Measurements from ENCODE around the gene CYP4V2.

Gene CYP4V2

DNA sequence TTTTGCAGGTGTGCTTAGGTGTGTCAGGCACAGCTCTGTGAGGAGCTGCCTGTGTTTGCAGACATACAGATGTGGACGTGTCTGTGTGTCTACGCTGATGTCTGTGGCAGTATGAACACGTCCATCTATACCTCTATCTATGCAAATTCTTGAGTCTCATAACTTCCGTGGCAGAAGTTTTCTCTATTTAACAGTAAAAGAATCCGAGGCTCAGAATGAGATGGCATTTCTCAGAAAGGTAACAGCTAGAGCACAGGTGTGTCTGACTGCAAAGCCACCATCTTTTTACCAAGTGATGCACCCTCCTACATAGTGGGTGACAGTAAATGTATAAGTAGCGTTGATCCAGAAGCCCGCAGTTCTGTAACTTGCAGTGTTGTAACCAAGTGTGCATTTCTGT lies 39.9 kb upstream of the CYP4V2 start:
- H3K9me3 ChIP-seq (ENCODE audit: insufficient read depth, low read length), result no peaks in the 10 kb centered on the region
- no peak for TF ChIP-seq EZH2phosphoT487 (IDR thresholded peaks at IDR 0.05; ENCODE audit: low read depth)
- no peak for TF ChIP-seq CTCF (IDR thresholded peaks at IDR 0.05; ENCODE audit: low read depth, low read length)
- no peaks in the 10 kb centered on the region for H3K27me3 ChIP-seq (ENCODE audit: low read depth, low read length)
- H3K27ac ChIP-seq (ENCODE audit: low read length), result no peak overlapping the region
- H3K4me3 ChIP-seq (ENCODE audit: low read length), result peak overlapping the region; percentile 37; the same call in 1 of the 2 replicates
- H3K9ac ChIP-seq (ENCODE audit: low read length), result no peak overlapping the region
- peaks cover 4% of the 10 kb centered on the region for H3K4me1 ChIP-seq (ENCODE audit: low read length)
- H4K20me1 ChIP-seq (ENCODE audit: insufficient read depth, low read length), result no peaks in the 10 kb centered on the region
- no peak overlapping the region for H2AFZ ChIP-seq (ENCODE audit: low read depth, low read length)
- peak overlapping the region; percentile 41 for H3K4me2 ChIP-seq (ENCODE audit: low read length)
- H3K36me3 ChIP-seq (replicated peaks; ENCODE audit: low read depth, low read length), result no peaks in the 10 kb centered on the region
- H3K79me2 ChIP-seq (ENCODE audit: low read length), result no peaks in the 10 kb centered on the region

- Histone ChIP-seq H3K4me3 (ENCODE audit: low read length) (no peak overlapping the region), H2AFZ (ENCODE audit: low read depth, low read length) (no peak overlapping the region), H3K4me2 (ENCODE audit: low read length) (no peak overlapping the region)
These were observed 33.1 kb upstream of the CYP4V2 start for GRCh38 chr4:186158021-186158813.

GRCh38 chr4:186158966-186159365 lies 32.4 kb upstream of the CYP4V2 start:
- H3K4me3 ChIP-seq (ENCODE audit: low read length), result no peak overlapping the region
- no peaks in the 10 kb centered on the region for H3K9me3 ChIP-seq (ENCODE audit: insufficient read depth, low read length)
- H2AFZ ChIP-seq (ENCODE audit: low read depth, low read length), result no peak overlapping the region
- no peak overlapping the region for H3K4me2 ChIP-seq (ENCODE audit: low read length)
- no peak overlapping the region for H3K9ac ChIP-seq (ENCODE audit: low read length)
- TF ChIP-seq EZH2phosphoT487 (IDR thresholded peaks at IDR 0.05; ENCODE audit: low read depth) (no peak), CTCF (IDR thresholded peaks at IDR 0.05; ENCODE audit: low read depth, low read length) (no peak)
- H3K4me1 ChIP-seq (ENCODE audit: low read length), result no peaks in the 10 kb centered on the region
- H4K20me1 ChIP-seq (ENCODE audit: insufficient read depth, low read length), result no peaks in the 10 kb centered on the region
- H3K27ac ChIP-seq (ENCODE audit: low read length), result no peak overlapping the region
- no peaks in the 10 kb centered on the region for H3K27me3 ChIP-seq (ENCODE audit: low read depth, low read length)
- no peaks in the 10 kb centered on the region for H3K36me3 ChIP-seq (replicated peaks; ENCODE audit: low read depth, low read length)
- no peaks in the 10 kb centered on the region for H3K79me2 ChIP-seq (ENCODE audit: low read length)

More at GRCh38 chr4:186158021-186158813, 33.1 kb upstream of the CYP4V2 start:
- H3K4me1 ChIP-seq (ENCODE audit: low read length), result no peaks in the 10 kb centered on the region
- no peaks in the 10 kb centered on the region for H3K79me2 ChIP-seq (ENCODE audit: low read length)
- no peaks in the 10 kb centered on the region for H4K20me1 ChIP-seq (ENCODE audit: insufficient read depth, low read length)
- H3K36me3 ChIP-seq (replicated peaks; ENCODE audit: low read depth, low read length), result no peaks in the 10 kb centered on the region
- TF ChIP-seq CTCF (IDR thresholded peaks at IDR 0.05; ENCODE audit: low read depth, low read length) (no peak), EZH2phosphoT487 (IDR thresholded peaks at IDR 0.05; ENCODE audit: low read depth) (no peak)
- no peak overlapping the region for H3K27ac ChIP-seq (ENCODE audit: low read length)
- no peaks in the 10 kb centered on the region for H3K9me3 ChIP-seq (ENCODE audit: insufficient read depth, low read length)
- no peaks in the 10 kb centered on the region for H3K27me3 ChIP-seq (ENCODE audit: low read depth, low read length)
- H3K9ac ChIP-seq (ENCODE audit: low read length), result no peak overlapping the region

GRCh38 chr4:186159613-186160012 lies 31.8 kb upstream of the CYP4V2 start:
- Histone ChIP-seq H3K27me3 (ENCODE audit: low read depth, low read length) (no peaks in the 10 kb centered on the region), H2AFZ (ENCODE audit: low read depth, low read length) (no peak overlapping the region), H3K79me2 (ENCODE audit: low read length) (no peaks in the 10 kb centered on the region), H3K9me3 (ENCODE audit: insufficient read depth, low read length) (no peaks in the 10 kb centered on the region), H4K20me1 (ENCODE audit: insufficient read depth, low read length) (no peaks in the 10 kb centered on the region), H3K27ac (ENCODE audit: low read length) (no peak overlapping the region), H3K9ac (ENCODE audit: low read length) (no peak overlapping the region), H3K4me3 (ENCODE audit: low read length) (no peak overlapping the region), H3K4me2 (ENCODE audit: low read length) (no peak overlapping the region), H3K4me1 (ENCODE audit: low read length) (no peaks in the 10 kb centered on the region), H3K36me3 (replicated peaks; ENCODE audit: low read depth, low read length) (no peaks in the 10 kb centered on the region)
- no peak for TF ChIP-seq EZH2phosphoT487 (IDR thresholded peaks at IDR 0.05; ENCODE audit: low read depth)
